SW480 (cell line): ENCODE data around the gene PCDHA9.
"Not testable (repeated sequence)": the region's sequence is repeated elsewhere in the genome, so short reads cannot be mapped to it uniquely, and the experiment has no call there.

Experiments used
- DNase-seq: peaks from one replicate; pipeline ENCODE4 v3.0.0-alpha.2; 2016; ENCODE audit warnings: low spot score

PCDHA9 gene

DNA sequence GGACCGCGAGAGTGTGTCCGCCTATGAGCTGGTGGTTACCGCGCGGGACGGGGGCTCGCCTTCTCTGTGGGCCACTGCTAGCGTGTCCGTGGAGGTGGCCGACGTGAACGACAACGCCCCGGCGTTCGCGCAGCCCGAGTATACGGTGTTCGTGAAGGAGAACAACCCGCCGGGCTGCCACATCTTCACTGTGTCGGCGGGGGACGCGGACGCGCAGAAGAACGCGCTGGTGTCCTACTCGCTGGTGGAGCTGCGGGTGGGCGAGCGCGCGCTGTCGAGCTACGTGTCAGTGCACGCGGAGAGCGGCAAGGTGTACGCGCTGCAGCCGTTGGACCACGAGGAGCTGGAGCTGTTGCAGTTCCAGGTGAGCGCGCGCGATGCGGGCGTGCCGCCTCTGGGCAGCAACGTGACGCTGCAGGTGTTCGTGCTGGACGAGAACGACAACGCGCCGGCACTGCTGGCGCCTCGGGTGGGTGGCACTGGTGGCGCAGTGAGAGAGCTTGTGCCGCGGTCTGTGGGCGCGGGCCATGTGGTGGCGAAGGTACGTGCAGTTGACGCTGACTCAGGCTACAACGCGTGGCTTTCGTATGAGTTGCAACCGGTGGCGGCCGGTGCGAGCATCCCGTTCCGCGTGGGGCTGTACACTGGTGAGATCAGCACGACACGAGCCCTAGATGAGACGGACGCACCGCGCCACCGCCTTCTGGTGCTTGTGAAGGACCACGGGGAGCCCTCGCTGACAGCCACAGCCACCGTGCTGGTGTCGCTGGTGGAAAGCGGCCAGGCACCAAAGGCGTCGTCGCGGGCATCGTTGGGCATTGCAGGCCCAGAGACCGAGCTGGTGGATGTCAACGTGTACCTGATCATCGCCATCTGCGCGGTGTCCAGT lies 12.3 kb upstream of the PCDHA9 start:
- DNase-seq: no peak

DNA sequence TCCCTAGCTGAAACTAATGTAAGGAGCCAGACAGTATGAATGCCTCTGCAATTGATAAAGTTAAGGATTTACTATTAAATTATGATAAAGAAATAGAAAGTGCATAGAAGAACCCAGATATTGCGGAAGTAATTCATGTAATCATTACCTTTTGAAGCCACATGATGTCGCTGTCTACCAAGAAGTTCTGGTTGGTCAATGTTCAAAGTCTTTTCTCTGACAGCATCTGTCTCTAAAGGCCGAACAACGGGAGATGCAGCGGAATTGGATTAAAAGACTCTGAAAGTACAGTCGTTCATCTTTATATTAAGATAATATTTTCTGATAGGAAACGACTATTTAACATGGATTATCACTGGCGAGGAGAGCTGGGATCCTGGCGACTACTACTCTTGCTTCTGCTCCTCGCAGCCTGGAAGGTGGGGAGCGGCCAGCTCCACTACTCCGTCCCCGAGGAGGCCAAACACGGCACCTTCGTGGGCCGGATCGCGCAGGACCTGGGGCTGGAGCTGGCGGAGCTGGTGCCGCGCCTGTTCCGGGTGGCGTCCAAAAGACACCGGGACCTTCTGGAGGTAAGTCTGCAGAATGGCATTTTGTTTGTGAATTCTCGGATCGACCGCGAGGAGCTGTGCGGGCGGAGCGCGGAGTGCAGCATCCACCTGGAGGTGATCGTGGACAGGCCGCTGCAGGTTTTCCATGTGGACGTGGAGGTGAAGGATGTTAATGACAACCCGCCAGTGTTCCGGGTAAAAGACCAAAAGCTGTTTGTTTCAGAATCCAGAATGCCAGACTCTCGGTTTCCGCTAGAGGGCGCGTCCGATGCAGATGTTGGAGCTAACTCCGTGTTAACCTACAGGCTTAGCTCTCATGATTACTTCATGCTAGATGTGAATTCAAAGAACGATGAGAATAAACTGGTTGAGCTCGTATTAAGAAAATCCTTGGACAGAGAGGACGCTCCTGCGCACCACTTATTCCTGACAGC lies 6.9 kb upstream of the PCDHA9 start, which contains the start of gene PCDHA8:
Gene PCDHA8 (plus strand): TSS at position 210 of the 985 bp plus-strand sequence. CDS start 135 bp downstream, at position 345.
- peak; percentile 32 for DNase-seq

DNA sequence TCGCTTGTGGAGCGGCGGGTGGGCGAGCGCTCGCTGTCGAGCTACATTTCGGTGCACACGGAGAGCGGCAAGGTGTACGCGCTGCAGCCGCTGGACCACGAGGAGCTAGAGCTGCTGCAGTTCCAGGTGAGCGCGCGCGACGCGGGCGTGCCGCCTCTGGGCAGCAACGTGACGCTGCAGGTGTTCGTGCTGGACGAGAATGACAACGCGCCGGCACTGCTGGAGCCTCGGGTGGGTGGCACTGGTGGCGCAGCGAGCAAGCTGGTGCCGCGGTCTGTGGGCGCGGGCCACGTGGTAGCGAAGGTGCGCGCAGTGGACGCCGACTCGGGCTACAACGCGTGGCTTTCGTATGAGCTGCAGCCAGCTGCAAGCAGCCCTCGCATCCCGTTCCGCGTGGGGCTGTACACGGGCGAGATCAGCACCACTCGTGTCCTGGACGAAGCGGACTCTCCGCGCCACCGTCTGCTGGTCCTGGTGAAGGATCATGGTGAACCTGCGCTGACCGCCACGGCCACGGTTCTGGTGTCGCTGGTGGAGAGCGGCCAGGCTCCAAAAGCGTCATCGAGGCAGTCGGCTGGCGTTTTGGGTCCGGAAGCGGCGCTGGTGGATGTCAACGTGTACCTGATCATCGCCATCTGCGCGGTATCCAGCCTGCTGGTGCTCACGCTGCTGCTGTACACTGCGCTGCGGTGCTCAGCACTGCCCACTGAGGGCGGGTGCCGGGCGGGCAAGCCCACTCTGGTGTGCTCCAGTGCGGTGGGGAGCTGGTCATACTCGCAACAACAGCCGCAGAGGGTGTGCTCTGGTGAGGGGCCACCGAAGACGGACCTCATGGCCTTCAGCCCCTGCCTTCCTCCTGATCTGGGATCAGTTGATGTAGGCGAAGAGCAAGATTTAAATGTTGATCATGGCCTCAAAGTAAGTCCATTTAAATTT lies 5.1 kb upstream of the PCDHA9 start:
- DNase-seq: no peak

DNA sequence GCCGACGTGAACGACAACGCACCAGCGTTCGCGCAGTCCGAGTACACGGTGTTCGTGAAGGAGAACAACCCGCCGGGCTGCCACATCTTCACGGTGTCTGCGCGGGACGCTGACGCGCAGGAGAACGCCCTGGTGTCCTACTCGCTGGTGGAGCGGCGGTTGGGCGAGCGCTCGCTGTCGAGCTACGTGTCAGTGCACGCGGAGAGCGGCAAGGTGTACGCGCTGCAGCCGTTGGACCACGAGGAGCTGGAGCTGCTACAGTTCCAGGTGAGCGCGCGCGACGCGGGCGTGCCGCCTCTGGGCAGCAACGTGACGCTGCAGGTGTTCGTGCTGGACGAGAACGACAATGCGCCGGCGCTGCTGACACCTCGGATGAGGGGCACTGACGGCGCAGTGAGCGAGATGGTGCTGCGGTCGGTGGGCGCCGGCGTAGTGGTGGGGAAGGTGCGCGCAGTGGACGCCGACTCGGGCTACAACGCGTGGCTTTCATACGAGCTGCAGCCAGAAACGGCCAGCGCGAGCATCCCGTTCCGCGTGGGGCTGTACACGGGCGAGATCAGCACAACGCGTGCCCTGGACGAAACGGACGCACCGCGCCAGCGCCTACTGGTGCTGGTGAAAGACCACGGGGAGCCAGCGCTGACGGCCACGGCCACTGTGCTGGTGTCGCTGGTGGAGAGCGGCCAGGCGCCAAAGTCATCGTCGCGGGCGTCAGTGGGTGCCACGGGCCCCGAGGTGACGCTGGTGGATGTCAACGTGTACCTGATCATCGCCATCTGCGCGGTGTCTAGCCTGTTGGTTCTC lies 1.9 kb downstream of the PCDHA9 start:
- DNase-seq: not testable (repeated sequence)

GRCh38 chr5:140855772-140856674 lies 7.8 kb downstream of the PCDHA9 start, which contains the start of gene PCDHA10:
Gene PCDHA10 (plus strand): TSS chr5:140855897. CDS start chr5:140856049, 152 bp downstream.
- DNase-seq: no peak

- no peak for DNase-seq
These were observed 9.2 kb downstream of the PCDHA9 start for GRCh38 chr5:140857177-140857986.

DNA sequence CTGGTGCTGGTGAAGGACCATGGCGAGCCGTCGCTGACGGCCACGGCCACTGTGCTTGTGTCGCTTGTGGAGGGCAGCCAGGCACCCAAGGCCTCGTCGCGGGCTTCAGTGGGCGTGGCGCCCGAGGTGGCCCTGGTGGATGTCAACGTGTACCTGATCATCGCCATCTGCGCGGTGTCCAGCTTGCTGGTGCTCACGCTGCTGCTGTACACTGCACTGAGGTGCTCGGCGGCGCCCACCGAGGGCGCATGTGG lies 9.7 kb downstream of the PCDHA9 start:
- DNase-seq: no peak

DNA sequence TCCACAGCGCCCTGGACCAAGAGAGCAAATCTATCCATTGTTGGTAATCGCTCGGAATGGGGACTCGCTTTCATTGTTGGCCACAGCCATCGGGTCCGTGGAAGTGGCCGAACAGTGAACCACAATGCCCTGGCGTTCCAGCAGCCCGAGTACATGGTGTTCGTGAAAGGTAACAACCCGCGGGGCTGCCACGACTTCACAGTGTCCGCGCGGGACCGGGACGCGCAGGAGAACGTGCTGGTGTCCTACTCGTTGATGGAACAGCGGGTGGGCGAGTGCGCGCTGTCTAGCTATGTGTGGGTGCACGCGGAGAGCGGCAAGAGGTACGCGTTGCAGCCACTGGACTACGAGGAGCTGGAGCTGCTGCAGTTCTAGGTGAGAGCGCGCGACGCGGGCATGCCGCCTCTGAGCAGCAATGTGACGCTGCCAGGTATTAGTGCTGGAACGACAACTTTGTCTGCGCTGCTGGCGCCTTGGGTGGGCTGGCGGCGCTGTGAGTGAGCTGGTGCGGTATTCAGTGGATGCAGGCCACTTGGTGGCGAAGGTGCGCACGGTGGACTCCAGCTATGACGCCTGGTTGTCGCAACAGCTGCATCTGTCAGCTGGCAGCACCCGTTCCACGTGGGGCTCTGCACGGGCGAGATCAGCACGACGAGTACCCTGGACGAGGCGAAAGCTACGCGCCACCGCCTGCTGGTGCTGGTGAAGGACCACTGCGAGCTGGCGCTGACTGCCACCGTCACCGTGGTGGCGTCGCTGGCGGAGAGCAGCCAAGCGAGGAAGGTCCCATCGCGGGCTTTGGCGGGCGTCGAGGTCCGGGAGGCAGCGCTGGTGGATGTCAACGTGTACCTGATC lies 14.5 kb downstream of the PCDHA9 start:
- no peak for DNase-seq

DNA sequence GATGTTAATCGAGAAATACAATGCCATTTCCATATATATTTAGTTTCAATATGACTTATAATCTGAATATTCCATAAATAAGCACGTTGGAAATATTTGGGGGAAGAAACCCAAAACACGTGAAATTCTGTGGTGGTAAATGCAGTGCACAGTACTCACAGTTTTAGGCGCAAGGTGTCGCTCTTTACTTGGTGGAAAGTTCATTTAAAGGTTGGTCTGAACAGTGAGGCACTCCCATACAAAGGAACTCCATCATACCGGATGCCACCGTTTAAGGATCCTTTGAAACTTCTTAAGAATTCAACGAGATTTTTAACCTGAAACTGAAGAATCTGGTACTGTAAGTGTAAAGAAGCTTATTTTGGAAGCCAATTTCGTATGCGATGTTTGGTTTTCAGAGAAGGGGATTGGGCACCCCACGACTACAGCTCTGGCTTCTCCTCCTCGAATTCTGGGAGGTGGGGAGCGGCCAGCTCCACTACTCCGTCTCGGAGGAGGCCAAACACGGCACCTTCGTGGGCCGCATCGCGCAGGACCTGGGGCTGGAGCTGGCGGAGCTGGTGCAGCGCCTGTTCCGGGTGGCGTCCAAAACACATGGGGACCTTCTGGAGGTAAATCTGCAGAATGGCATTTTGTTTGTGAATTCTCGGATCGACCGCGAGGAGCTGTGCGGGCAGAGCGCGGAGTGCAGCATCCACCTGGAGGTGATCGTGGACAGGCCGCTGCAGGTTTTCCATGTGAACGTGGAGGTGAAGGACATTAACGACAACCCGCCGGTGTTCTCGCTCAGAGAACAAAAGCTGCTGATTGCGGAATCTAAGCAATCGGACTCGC lies 20.8 kb downstream of the PCDHA9 start, which contains the start of gene PCDHA11:
Gene PCDHA11 (plus strand): TSS at position 237 of the 834 bp plus-strand sequence. CDS start 147 bp downstream, at position 384.
- DNase-seq: peak; percentile 22

DNA sequence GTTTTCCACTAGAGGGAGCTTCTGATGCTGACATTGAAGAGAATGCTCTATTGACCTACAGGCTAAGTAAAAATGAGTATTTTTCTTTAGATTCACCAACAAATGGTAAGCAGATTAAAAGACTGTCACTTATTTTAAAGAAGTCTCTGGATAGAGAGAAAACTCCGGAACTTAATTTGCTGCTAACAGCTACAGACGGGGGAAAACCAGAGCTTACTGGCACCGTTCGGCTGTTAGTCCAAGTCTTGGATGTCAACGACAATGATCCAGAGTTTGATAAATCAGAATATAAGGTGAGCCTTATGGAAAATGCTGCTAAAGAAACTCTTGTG lies 21.3 kb downstream of the PCDHA9 start:
- DNase-seq: no peak

GRCh38 chr5:140870221-140871201 lies 22.3 kb downstream of the PCDHA9 start:
- DNase-seq: no peak

GRCh38 chr5:140875085-140876065 lies 27.2 kb downstream of the PCDHA9 start, which contains the start of gene PCDHA12:
Gene PCDHA12 (plus strand): TSS chr5:140875308. CDS start chr5:140875473, 165 bp downstream.
- DNase-seq: no peak

DNA sequence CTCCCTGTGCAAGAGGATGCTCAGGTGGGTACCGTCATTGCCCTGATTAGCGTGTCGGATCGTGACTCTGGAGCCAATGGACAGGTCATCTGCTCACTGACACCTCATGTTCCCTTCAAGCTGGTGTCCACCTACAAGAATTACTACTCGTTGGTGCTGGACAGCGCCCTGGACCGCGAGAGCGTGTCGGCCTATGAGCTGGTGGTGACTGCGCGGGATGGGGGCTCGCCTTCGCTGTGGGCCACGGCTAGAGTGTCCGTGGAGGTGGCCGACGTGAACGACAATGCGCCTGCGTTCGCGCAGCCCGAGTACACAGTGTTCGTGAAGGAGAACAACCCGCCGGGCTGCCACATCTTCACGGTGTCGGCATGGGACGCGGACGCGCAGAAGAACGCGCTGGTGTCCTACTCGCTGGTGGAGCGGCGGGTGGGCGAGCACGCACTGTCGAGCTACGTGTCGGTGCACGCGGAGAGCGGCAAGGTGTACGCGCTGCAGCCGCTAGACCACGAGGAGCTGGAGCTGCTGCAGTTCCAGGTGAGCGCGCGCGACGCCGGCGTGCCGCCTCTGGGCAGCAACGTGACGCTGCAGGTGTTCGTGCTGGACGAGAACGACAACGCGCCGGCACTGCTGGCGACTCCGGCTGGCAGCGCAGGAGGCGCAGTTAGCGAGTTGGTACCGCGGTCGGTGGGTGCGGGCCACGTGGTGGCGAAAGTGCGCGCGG lies 28.5 kb downstream of the PCDHA9 start:
- DNase-seq: not testable (repeated sequence)

GRCh38 chr5:140877262-140877581 lies 29.0 kb downstream of the PCDHA9 start:
- DNase-seq: no peak
